ENCODE results near the gene ZSCAN9. TPM values are rescaled to one million over a fixed set of nuclear protein-coding genes. Genes with fewer than 3 reads are reported as not detected.

ZSCAN9 gene
- total and polyA plus RNA-seq, 9 of the 15 experiments (the other 6 are each of a cell fraction or from before 2014, with no cell fraction given): 18.8 to 48.9 (median 28.7) TPM

DNA sequence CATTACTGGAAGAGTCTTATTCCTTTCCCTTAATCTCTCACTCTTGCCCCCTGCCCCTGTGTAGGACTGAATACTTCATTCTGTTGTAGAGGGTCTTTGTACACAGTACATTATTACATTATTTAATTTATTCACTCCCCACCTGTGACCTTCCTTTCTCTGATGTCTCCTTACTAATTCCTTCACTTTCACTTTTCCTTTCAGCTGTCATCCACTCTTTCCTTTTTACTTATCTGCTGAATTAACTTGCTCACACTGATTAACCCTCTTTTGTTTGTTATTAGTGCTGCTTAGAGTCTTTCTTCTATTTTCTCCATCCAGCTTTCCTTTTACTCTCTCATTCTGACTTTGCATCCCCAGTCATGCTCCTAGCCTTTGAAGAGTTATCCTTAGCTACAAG is 49.8 kb downstream of the ZSCAN9 start (continued):
- TF ChIP-seq, protein P1, sequence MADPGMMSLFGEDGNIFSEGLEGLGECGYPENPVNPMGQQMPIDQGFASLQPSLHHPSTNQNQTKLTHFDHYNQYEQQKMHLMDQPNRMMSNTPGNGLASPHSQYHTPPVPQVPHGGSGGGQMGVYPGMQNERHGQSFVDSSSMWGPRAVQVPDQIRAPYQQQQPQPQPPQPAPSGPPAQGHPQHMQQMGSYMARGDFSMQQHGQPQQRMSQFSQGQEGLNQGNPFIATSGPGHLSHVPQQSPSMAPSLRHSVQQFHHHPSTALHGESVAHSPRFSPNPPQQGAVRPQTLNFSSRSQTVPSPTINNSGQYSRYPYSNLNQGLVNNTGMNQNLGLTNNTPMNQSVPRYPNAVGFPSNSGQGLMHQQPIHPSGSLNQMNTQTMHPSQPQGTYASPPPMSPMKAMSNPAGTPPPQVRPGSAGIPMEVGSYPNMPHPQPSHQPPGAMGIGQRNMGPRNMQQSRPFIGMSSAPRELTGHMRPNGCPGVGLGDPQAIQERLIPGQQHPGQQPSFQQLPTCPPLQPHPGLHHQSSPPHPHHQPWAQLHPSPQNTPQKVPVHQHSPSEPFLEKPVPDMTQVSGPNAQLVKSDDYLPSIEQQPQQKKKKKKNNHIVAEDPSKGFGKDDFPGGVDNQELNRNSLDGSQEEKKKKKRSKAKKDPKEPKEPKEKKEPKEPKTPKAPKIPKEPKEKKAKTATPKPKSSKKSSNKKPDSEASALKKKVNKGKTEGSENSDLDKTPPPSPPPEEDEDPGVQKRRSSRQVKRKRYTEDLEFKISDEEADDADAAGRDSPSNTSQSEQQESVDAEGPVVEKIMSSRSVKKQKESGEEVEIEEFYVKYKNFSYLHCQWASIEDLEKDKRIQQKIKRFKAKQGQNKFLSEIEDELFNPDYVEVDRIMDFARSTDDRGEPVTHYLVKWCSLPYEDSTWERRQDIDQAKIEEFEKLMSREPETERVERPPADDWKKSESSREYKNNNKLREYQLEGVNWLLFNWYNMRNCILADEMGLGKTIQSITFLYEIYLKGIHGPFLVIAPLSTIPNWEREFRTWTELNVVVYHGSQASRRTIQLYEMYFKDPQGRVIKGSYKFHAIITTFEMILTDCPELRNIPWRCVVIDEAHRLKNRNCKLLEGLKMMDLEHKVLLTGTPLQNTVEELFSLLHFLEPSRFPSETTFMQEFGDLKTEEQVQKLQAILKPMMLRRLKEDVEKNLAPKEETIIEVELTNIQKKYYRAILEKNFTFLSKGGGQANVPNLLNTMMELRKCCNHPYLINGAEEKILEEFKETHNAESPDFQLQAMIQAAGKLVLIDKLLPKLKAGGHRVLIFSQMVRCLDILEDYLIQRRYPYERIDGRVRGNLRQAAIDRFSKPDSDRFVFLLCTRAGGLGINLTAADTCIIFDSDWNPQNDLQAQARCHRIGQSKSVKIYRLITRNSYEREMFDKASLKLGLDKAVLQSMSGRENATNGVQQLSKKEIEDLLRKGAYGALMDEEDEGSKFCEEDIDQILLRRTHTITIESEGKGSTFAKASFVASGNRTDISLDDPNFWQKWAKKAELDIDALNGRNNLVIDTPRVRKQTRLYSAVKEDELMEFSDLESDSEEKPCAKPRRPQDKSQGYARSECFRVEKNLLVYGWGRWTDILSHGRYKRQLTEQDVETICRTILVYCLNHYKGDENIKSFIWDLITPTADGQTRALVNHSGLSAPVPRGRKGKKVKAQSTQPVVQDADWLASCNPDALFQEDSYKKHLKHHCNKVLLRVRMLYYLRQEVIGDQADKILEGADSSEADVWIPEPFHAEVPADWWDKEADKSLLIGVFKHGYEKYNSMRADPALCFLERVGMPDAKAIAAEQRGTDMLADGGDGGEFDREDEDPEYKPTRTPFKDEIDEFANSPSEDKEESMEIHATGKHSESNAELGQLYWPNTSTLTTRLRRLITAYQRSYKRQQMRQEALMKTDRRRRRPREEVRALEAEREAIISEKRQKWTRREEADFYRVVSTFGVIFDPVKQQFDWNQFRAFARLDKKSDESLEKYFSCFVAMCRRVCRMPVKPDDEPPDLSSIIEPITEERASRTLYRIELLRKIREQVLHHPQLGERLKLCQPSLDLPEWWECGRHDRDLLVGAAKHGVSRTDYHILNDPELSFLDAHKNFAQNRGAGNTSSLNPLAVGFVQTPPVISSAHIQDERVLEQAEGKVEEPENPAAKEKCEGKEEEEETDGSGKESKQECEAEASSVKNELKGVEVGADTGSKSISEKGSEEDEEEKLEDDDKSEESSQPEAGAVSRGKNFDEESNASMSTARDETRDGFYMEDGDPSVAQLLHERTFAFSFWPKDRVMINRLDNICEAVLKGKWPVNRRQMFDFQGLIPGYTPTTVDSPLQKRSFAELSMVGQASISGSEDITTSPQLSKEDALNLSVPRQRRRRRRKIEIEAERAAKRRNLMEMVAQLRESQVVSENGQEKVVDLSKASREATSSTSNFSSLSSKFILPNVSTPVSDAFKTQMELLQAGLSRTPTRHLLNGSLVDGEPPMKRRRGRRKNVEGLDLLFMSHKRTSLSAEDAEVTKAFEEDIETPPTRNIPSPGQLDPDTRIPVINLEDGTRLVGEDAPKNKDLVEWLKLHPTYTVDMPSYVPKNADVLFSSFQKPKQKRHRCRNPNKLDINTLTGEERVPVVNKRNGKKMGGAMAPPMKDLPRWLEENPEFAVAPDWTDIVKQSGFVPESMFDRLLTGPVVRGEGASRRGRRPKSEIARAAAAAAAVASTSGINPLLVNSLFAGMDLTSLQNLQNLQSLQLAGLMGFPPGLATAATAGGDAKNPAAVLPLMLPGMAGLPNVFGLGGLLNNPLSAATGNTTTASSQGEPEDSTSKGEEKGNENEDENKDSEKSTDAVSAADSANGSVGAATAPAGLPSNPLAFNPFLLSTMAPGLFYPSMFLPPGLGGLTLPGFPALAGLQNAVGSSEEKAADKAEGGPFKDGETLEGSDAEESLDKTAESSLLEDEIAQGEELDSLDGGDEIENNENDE (IDR thresholded peaks at IDR 0.05; ENCODE audit: low read depth, low read length): no peak
- TF ChIP-seq PHB (CRISPR knock-in tag; IDR thresholded peaks at IDR 0.05): no peak
- no peak for TF ChIP-seq NFE2L1 (tag; IDR thresholded peaks at IDR 0.05; ENCODE audit: borderline replicate concordance, low read depth)
- no peak for TF ChIP-seq BHLHE40 (IDR thresholded peaks at IDR 0.05; ENCODE audit: low read length)
- TF ChIP-seq, protein P2, sequence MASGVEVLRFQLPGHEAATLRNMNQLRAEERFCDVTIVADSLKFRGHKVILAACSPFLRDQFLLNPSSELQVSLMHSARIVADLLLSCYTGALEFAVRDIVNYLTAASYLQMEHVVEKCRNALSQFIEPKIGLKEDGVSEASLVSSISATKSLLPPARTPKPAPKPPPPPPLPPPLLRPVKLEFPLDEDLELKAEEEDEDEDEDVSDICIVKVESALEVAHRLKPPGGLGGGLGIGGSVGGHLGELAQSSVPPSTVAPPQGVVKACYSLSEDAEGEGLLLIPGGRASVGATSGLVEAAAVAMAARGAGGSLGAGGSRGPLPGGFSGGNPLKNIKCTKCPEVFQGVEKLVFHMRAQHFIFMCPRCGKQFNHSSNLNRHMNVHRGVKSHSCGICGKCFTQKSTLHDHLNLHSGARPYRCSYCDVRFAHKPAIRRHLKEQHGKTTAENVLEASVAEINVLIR (CRISPR knock-in tag; IDR thresholded peaks at IDR 0.05): no peak
- no peak for TF ChIP-seq CBX8 (IDR thresholded peaks at IDR 0.05; ENCODE audit: borderline replicate concordance, extremely low read depth, low read depth, low read length, poor library complexity, severe bottlenecking)

Data from K562 (cell line).